SK-N-MC (cell line): ENCODE data around the gene RER1.

ENCODE experiments used
- EZH2 ChIP-seq: fragments of 200-600 bp; sonication (generic); IDR thresholded peaks from one replicate; pipeline ENCODE4 v1.6.1; 2017; ENCODE audit warnings: antibody characterized with exemption
- POLR2AphosphoS5 ChIP-seq: IDR thresholded peaks from 2 replicates; pipeline ENCODE4 v1.6.1; 2012; ENCODE audit warnings: mild to moderate bottlenecking, low read depth, low read length, borderline replicate concordance

DNA sequence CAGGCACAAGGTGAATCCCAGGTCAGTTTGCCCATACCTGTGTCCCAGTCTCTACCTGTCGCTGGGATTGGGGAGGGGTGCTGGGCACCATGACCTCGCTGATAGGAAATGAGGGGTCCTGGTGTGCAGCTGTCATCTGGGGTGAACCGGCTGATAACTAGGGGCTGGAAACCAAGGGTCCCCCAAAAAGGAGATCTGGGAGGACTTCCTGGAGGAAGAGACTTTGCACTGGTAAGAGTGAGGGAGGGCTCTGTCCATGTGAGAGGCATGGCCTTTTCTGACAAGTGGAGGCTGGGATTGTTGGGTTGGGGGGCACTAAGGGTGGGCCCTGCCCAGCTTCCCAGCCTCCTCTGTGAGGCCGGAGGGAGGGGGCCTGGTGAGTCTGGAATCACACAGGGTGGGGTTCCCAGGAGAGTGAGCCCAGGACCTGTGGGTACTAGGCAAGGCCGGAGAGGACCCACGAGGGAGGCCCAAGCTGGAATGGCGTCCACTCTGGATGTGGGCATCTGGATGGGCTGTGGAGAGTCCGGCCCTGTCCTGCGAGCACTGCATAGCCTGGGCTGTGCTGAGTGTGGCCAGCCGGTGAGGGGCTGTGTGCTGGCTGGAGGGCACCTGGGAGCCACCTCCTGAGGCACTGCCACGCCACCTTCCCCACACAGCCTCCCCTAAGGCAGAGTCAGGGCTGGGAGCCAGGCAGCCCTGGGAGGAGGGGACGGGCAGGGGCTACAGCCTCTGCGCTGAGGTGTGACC is 25.6 kb downstream of the RER1 start:
- TF ChIP-seq POLR2AphosphoS5 (no peak), EZH2 (no peak)
